HG02610 (cell line): Measurements from ENCODE around the gene ZNF692.
A peak's percentile ranks its signal among the peaks of the same experiment; 100 is the strongest.
"Not testable (repeated sequence)": the region's sequence is repeated elsewhere in the genome, so short reads cannot be mapped to it uniquely, and the experiment has no call there.

Source experiments
- ATAC-seq: cut with Tn5 transposase; IDR thresholded peaks from one replicate; pipeline ENCODE4 v1.9.1; 2021; ENCODE audit warnings: mild to moderate bottlenecking, moderate library complexity; ENCODE audit not compliant: unreplicated experiment

ZNF692 gene

GRCh38 chr1:248849637-248850036 is 9.2 kb downstream of the ZNF692 start:
- no peak for ATAC-seq

GRCh38 chr1:248849152-248849551 is 9.7 kb downstream of the ZNF692 start:
- ATAC-seq = no peak

- no peak for ATAC-seq
These were observed 10.3 kb downstream of the ZNF692 start for GRCh38 chr1:248848602-248849001.

- ATAC-seq = no peak
These were observed 10.8 kb downstream of the ZNF692 start for GRCh38 chr1:248847956-248848561.

GRCh38 chr1:248847181-248847955 is 11.5 kb downstream of the ZNF692 start:
- no peak for ATAC-seq

GRCh38 chr1:248844526-248844925 is 14.4 kb downstream of the ZNF692 start:
- ATAC-seq = no peak

GRCh38 chr1:248843687-248844086 is 15.2 kb downstream of the ZNF692 start:
- ATAC-seq = no peak

- peak; percentile 45 for ATAC-seq
These were observed 16.0 kb downstream of the ZNF692 start for GRCh38 chr1:248842781-248843331.

- ATAC-seq = no peak
These were observed 17.0 kb downstream of the ZNF692 start for GRCh38 chr1:248841702-248842395.

GRCh38 chr1:248840946-248841345 is 17.9 kb downstream of the ZNF692 start:
- no peak for ATAC-seq

GRCh38 chr1:248839168-248839555 is 19.7 kb downstream of the ZNF692 start:
- no peak for ATAC-seq

- peak; percentile 60 for ATAC-seq
These were observed 20.3 kb downstream of the ZNF692 start for GRCh38 chr1:248838357-248839167.

GRCh38 chr1:248837781-248838356 is 21.0 kb downstream of the ZNF692 start, which contains the start of gene ZNF672:
Gene ZNF672 (plus strand): TSS chr1:248838224. CDS start chr1:248847275, 9,051 bp downstream.
- ATAC-seq = peak; percentile 87

GRCh38 chr1:248837045-248837780 is 21.7 kb downstream of the ZNF692 start:
- ATAC-seq = no peak

GRCh38 chr1:248834343-248834940 is 24.4 kb downstream of the ZNF692 start:
- no peak for ATAC-seq

GRCh38 chr1:248831842-248832241 is 27.0 kb downstream of the ZNF692 start:
- ATAC-seq = no peak

GRCh38 chr1:248830718-248831017 is 28.2 kb downstream of the ZNF692 start:
- ATAC-seq = not testable (repeated sequence)

- no peak for ATAC-seq
These were observed 30.0 kb downstream of the ZNF692 start for GRCh38 chr1:248828845-248829244.
